Smooth muscle cell (in vitro differentiated cells): ENCODE measurements around the gene IFI6. TPM values are rescaled to one million over a fixed set of nuclear protein-coding genes. Genes with fewer than 3 reads are reported as not detected.
"Not testable (repeated sequence)": the region's sequence is repeated elsewhere in the genome, so short reads cannot be mapped to it uniquely, and the experiment has no call there.

ENCODE experiments used
- DNase-seq: peaks from one replicate; lab custom pipeline; 2025; ENCODE audit not compliant: unreplicated experiment; lab: John Stamatoyannopoulos, UW
- H2AFZ ChIP-seq: fragments of 200-600 bp; sonication (generic); 2 replicates; pipeline ENCODE4 v1.6.0; 2016; ENCODE audit warnings: antibody characterized with exemption, low read depth, mild to moderate bottlenecking
- H3F3A ChIP-seq: fragments of 200-600 bp; sonication (generic); 2 replicates; pipeline ENCODE4 v1.6.0; 2017; ENCODE audit warnings: antibody characterized with exemption, low read depth
- H3K27ac ChIP-seq: fragments of 200-600 bp; sonication (generic); 2 replicates; pipeline ENCODE4 v1.5.1; 2016; ENCODE audit warnings: low read depth, mild to moderate bottlenecking
- H3K27me3 ChIP-seq: fragments of 200-600 bp; sonication (generic); 2 replicates; pipeline ENCODE4 v1.6.1; 2016; ENCODE audit warnings: low read depth, mild to moderate bottlenecking
- H3K36me3 ChIP-seq: fragments of 200-600 bp; sonication (generic); 2 replicates; pipeline ENCODE4 v1.5.1; 2016; ENCODE audit warnings: low read depth
- H3K4me1 ChIP-seq: fragments of 200-600 bp; sonication (generic); 2 replicates; pipeline ENCODE4 v1.5.1; 2016; ENCODE audit warnings: low read depth
- H3K4me2 ChIP-seq: fragments of 200-600 bp; sonication (generic); 2 replicates; pipeline ENCODE4 v1.6.0; 2016; ENCODE audit warnings: mild to moderate bottlenecking
- H3K4me3 ChIP-seq: fragments of 200-600 bp; sonication (generic); 2 replicates; pipeline ENCODE4 v1.5.1; 2016; ENCODE audit warnings: mild to moderate bottlenecking
- H3K79me2 ChIP-seq: fragments of 200-600 bp; sonication (generic); 2 replicates; pipeline ENCODE4 v1.6.0; 2016; ENCODE audit warnings: low read depth, mild to moderate bottlenecking
- H3K9ac ChIP-seq: fragments of 200-600 bp; sonication (generic); 2 replicates; pipeline ENCODE4 v1.6.0; 2016; ENCODE audit warnings: low read depth
- H3K9me3 ChIP-seq: fragments of 200-600 bp; sonication (generic); replicated peaks from 2 replicates; pipeline ENCODE4 v1.5.1; 2016; ENCODE audit warnings: low read depth
- H4K20me1 ChIP-seq: fragments of 200-600 bp; sonication (generic); 2 replicates; pipeline ENCODE4 v1.6.0; 2016; ENCODE audit warnings: low read depth
- WGBS: methylation state at CpG from one replicate; pipeline ENCODE4 v1.1.7; 2016; ENCODE audit warnings: low lambda C conversion rate; 5-methylcytosine and 5-hydroxymethylcytosine counted together
- polyA plus RNA-seq: library from polyadenylated mRNA; unstranded; fragments of >200 nt; fragmentation: Nextera tagmentation; extraction: Ambion mirVana; gene quantifications from 2 replicates; pipeline ENCODE4 v1.2.1, GENCODE V29; 2016
- total RNA-seq: library from RNA; depleted of rRNA; stranded (reverse); fragments of >200 nt; gene quantifications from 2 replicates; pipeline ENCODE4 v1.2.3, GENCODE V29; 2014
- TF ChIP-seq, protein P1 (sequence below): fragments of 200-600 bp; sonication (generic); IDR thresholded peaks from 2 replicates; pipeline ENCODE4 v1.5.1; 2017; ENCODE audit warnings: borderline replicate concordance, mild to moderate bottlenecking, antibody characterized with exemption; ENCODE audit not compliant: insufficient read depth, poor library complexity, severe bottlenecking

IFI6 gene
- total and polyA plus RNA-seq, 2 experiments from 2014 or later = 26.7 to 43.7 TPM

DNA sequence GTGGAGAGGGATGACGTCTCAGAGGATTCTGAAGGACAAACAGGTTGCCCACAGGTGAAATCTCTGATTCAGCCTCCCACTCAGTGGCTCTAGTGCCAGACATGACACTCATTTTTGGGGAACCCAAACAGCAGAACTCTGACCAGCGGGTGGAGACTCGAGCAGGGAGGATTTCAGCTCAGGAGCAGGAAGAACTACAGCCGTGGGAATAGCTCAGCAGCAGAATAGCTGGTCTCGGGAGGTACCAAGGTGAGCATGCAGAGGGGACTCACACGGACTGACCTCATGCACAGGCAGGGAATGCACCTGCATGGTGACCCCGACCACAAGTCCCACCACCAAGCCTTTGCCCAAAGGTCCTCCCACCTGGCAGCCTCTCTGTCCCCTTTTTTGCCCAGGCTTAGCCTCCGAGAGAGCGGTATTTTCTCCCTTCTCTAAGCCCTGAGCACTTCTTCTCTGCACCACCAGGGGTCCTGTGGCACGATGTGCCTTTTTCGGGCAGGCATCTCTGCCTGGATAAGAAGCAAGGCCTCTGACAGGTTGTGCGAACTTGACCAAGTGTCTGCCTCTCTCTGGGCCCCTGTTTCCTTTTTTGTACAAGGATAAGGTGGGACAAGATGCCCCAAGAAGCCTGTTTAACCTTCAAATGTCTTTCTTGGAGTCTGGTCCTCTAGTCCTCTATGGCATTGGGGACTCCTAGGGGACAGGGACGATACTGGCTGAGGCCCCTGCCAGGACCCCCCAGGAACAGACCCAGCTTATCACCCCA lies 28.2 kb downstream of the IFI6 start:
- TF ChIP-seq, protein P1, sequence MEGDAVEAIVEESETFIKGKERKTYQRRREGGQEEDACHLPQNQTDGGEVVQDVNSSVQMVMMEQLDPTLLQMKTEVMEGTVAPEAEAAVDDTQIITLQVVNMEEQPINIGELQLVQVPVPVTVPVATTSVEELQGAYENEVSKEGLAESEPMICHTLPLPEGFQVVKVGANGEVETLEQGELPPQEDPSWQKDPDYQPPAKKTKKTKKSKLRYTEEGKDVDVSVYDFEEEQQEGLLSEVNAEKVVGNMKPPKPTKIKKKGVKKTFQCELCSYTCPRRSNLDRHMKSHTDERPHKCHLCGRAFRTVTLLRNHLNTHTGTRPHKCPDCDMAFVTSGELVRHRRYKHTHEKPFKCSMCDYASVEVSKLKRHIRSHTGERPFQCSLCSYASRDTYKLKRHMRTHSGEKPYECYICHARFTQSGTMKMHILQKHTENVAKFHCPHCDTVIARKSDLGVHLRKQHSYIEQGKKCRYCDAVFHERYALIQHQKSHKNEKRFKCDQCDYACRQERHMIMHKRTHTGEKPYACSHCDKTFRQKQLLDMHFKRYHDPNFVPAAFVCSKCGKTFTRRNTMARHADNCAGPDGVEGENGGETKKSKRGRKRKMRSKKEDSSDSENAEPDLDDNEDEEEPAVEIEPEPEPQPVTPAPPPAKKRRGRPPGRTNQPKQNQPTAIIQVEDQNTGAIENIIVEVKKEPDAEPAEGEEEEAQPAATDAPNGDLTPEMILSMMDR = peak; percentile 64
- H3F3A ChIP-seq = no peaks in the 10 kb centered on the region
- H3K9ac ChIP-seq = no peak overlapping the region
- no peak overlapping the region for H3K4me2 ChIP-seq
- no peaks in the 10 kb centered on the region for H3K4me1 ChIP-seq
- no peaks in the 10 kb centered on the region for H3K79me2 ChIP-seq
- H3K4me3 ChIP-seq = no peak overlapping the region
- H3K27ac ChIP-seq = no peak overlapping the region
- no peaks in the 10 kb centered on the region for H4K20me1 ChIP-seq
- no peaks in the 10 kb centered on the region for H3K36me3 ChIP-seq
- no peaks in the 10 kb centered on the region for H3K9me3 ChIP-seq
- DNase-seq = no peak
- H3K27me3 ChIP-seq = no peaks in the 10 kb centered on the region
- 39% methylated on average over 13 of the region's 13 CpGs for WGBS
- no peak overlapping the region for H2AFZ ChIP-seq

DNA sequence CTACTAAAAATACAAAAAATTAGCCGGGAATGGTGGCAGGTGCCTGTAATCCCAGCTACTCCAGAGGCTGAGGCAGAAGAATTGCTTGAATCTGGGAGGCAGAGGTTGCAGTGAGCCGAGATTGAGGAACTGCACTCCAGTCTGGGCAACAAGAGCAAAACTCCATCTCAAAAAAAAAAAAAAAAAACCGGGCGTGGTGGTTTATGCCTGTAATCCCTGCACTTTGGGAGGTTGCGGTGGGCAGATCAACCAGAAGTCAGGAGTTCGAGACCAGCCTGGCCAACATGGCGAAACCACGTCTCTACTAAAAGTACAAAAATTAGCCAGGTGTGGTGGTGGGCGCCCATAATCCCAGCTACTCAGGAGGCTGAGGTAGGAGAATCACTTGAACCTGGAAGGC lies 31.5 kb downstream of the IFI6 start:
- WGBS = 94% methylated on average over 9 of the region's 9 CpGs

DNA sequence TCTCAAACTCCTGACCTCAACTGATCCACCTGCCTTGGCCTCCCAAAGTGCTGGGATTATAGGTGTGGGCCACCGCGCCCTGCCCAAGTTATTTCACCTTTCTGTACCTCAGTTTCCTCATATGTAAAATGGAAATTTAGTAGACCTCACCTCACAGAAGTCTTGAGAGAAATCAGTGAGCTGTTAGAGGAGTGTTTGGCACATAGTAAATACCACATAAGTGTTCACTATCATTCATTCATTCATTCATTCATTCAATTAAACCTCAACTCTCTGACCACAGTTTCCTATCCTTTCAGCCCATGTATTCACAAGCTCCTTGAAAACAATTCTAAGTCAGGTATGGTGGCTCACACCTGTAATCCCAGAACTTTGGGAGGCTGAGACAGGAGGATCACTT lies 33.2 kb downstream of the IFI6 start:
- Histone ChIP-seq H3K4me3 (no peak overlapping the region), H3K9ac (no peak overlapping the region), H3K36me3 (no peaks in the 10 kb centered on the region), H3K4me1 (no peaks in the 10 kb centered on the region), H3K9me3 (no peaks in the 10 kb centered on the region), H3K4me2 (no peak overlapping the region), H3K79me2 (no peaks in the 10 kb centered on the region), H3K27ac (no peak overlapping the region), H2AFZ (no peak overlapping the region), H4K20me1 (no peaks in the 10 kb centered on the region), H3F3A (peaks cover 5% of the 10 kb centered on the region), H3K27me3 (peaks cover 5% of the 10 kb centered on the region)
- TF ChIP-seq, protein P1 = no peak
- 100% methylated on average over 2 of the region's 2 CpGs for WGBS
- DNase-seq = no peak

More for the DNA sequence above, 31.5 kb downstream of the IFI6 start:
- H3K9me3 ChIP-seq, H3K36me3 ChIP-seq, H3K27ac ChIP-seq, H3K4me2 ChIP-seq, H3K4me3 ChIP-seq, H3K4me1 ChIP-seq, H3K9ac ChIP-seq, H3F3A ChIP-seq, H3K27me3 ChIP-seq, H4K20me1 ChIP-seq, H2AFZ ChIP-seq, DNase-seq, H3K79me2 ChIP-seq: not testable (repeated sequence)

DNA sequence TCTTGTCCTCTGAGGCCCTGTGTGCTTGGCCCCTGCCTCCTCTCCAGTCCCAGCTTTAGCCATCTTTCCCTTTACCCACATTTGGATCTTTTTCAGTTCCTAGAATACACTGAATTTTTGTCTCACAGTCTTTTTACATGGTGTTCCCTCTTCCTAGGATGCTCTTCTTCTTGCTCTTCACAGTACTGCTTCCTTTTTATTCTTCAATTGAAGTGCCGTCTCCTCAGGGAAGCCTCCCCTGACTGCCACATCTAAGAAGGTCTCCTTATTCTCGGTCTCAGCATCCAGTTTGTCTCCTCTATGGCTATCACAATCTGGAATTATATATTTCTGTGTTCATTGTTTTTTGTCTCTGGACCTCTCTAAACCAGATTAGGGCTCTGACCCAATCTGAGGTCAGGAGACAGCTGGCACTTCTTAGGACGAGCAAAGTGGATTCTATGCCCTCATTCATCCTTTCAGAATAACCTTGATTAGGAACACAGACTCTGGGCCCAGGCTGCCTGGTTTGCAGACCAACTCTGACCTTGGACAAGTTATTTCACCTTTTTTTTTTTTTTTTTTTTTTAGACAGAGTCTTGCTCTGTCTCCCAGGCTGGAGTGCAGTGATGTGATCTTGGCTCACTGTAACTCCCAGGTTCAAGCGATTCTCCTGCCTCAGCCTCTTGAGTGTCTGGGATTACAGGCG lies 33.8 kb downstream of the IFI6 start:
- H3K27me3 ChIP-seq = peaks cover 9% of the 10 kb centered on the region
- no peak overlapping the region for H3K27ac ChIP-seq
- H3K36me3 ChIP-seq = no peaks in the 10 kb centered on the region
- H3K4me3 ChIP-seq = no peak overlapping the region
- TF ChIP-seq, protein P1 = no peak
- H4K20me1 ChIP-seq = no peaks in the 10 kb centered on the region
- no peak overlapping the region for H3K9ac ChIP-seq
- WGBS = 95% methylated on average over 5 of the region's 5 CpGs
- no peaks in the 10 kb centered on the region for H3K79me2 ChIP-seq
- H3K4me1 ChIP-seq = no peaks in the 10 kb centered on the region
- H2AFZ ChIP-seq = no peak overlapping the region
- peaks cover 5% of the 10 kb centered on the region for H3F3A ChIP-seq
- no peaks in the 10 kb centered on the region for H3K9me3 ChIP-seq
- no peak for DNase-seq
- H3K4me2 ChIP-seq = no peak overlapping the region
